HCT116 (cell line): ENCODE data around the gene DTNBP1. TPM values are rescaled to one million over a fixed set of nuclear protein-coding genes. Genes with fewer than 3 reads are reported as not detected.

Source experiments
- ATAC-seq: fragments of 200-7000 bp; cut with Tn5 transposase; 2 replicates; pipeline ENCODE4 v1.9.1; 2020; ENCODE audit warnings: mild to moderate bottlenecking, moderate library complexity
- BruUV-seq: library from RNA; stranded (reverse); fragments of 400-500 nt; replicated peaks from 2 replicates; lab custom pipeline; 2021; lab: Mats Ljungman, UMichigan
- CTCF ChIA-PET: fragments of 300-600 bp; sonication (Branson Sonifier 250); formaldehyde crosslinking; loops from one replicate; lab custom pipeline; 2021; ENCODE audit warnings: antibody characterized with exemption; lab: Charles Lee
- POLR2A ChIA-PET: fragments of 300-600, 350-600 bp; sonication (Branson Sonifier 250); formaldehyde crosslinking; loops from one replicate; lab custom pipeline; 2021; ENCODE audit warnings: antibody characterized with exemption; lab: Charles Lee
- RAD21 ChIA-PET, 2 experiments: fragments of 300-600 bp; sonication (Branson Sonifier 250); formaldehyde crosslinking; loops; one replicate each; lab custom pipeline; 2023; ENCODE audit warnings: low total read pairs in 2 of 2; ENCODE audit not compliant: uncharacterized antibody in 2 of 2, unreplicated experiment in 2 of 2, low non-redundant PET in 1 of 2; lab: Charles Lee
- DNase-seq: peaks from one replicate; pipeline ENCODE4 v3.0.0-alpha.2; 2010; ENCODE audit warnings: low read depth, low spot score
- H2AFZ ChIP-seq: fragments of 200-600 bp; shearing (Covaris generic), sonication (generic); 2 replicates; pipeline ENCODE4 v1.6.1; 2017; ENCODE audit warnings: low read depth, mixed run types, mixed read lengths, antibody characterized with exemption, low read length; ENCODE audit not compliant: poor library complexity, severe bottlenecking
- H3K27ac ChIP-seq: 2 replicates; pipeline ENCODE4 v1.5.1; 2012; ENCODE audit warnings: low read depth, low read length
- H3K27me3 ChIP-seq: fragments of 200-600 bp; sonication (generic); 2 replicates; pipeline ENCODE4 v1.6.1; 2016; ENCODE audit warnings: mixed run types, low read length, mixed read lengths; ENCODE audit not compliant: insufficient read depth
- H3K36me3 ChIP-seq, 2 experiments: fragments of 200-500 bp in 1 of 2; fragments of 200-600 bp in 1 of 2; sonication (Bioruptor generic) in 1 of 2; sonication (generic) in 1 of 2; 2 replicates each; pipeline versions ENCODE4 v1.5.1 to v1.6.1; 2014 to 2016; ENCODE audit warnings: low read length in 2 of 2, inconsistent platforms in 1 of 2, mixed read lengths in 1 of 2, mixed run types in 1 of 2; ENCODE audit not compliant: insufficient read depth in 2 of 2, control insufficient read depth in 1 of 2
- H3K4me1 ChIP-seq, 2 experiments: fragments of 200-600 bp in 1 of 2; sonication (generic) in 1 of 2; 2 replicates each; pipeline versions ENCODE4 v1.5.1 to v1.6.1; 2012 to 2017; ENCODE audit warnings: low read length in 2 of 2, inconsistent platforms in 1 of 2, mild to moderate bottlenecking in 1 of 2, mixed read lengths in 1 of 2, mixed run types in 1 of 2, moderate library complexity in 1 of 2; ENCODE audit not compliant: insufficient read depth in 2 of 2, control insufficient read depth in 1 of 2
- H3K4me2 ChIP-seq: fragments of 200-600 bp; sonication (generic); 2 replicates; pipeline ENCODE4 v1.6.1; 2017; ENCODE audit warnings: mixed run types, low read length, mixed read lengths
- H3K4me3 ChIP-seq, 2 experiments: fragments of 200-600 bp in 1 of 2; sonication (generic) in 1 of 2; replicated peaks in 1 of 2; 2 replicates each; pipeline ENCODE4 v1.5.1; 2011 to 2016; ENCODE audit warnings: low read length in 2 of 2, control low read depth in 1 of 2, low read depth in 1 of 2, mild to moderate bottlenecking in 1 of 2, mixed read lengths in 1 of 2, mixed run types in 1 of 2
- H3K79me2 ChIP-seq: fragments of 200-600 bp; sonication (generic); 2 replicates; pipeline ENCODE4 v1.6.1; 2017; ENCODE audit warnings: mild to moderate bottlenecking, mixed run types, low read length, moderate library complexity, mixed read lengths; ENCODE audit not compliant: insufficient read depth
- H3K9ac ChIP-seq: fragments of 200-600 bp; sonication (generic); 2 replicates; pipeline ENCODE4 v1.6.1; 2016; ENCODE audit warnings: low read length, mixed read lengths
- H3K9me2 ChIP-seq: fragments of 200-600 bp; sonication (generic), shearing (Covaris generic); 2 replicates; pipeline ENCODE4 v1.6.1; 2017; ENCODE audit warnings: mixed run types, mild to moderate bottlenecking, moderate library complexity; ENCODE audit not compliant: insufficient read depth
- H3K9me3 ChIP-seq, 2 experiments: fragments of 200-500 bp in 1 of 2; fragments of 200-600 bp in 1 of 2; sonication (Bioruptor generic) in 1 of 2; sonication (generic) in 1 of 2; 2 replicates each; pipeline ENCODE4 v1.6.1; 2014 to 2017; ENCODE audit warnings: low read length in 2 of 2, mixed read lengths in 2 of 2, inconsistent platforms in 1 of 2, low read depth in 1 of 2, mild to moderate bottlenecking in 1 of 2, mixed run types in 1 of 2, moderate library complexity in 1 of 2; ENCODE audit not compliant: control insufficient read depth in 1 of 2, insufficient read depth in 1 of 2
- H4K20me1 ChIP-seq: fragments of 200-600 bp; sonication (generic), shearing (Covaris generic); 2 replicates; pipeline ENCODE4 v1.6.1; 2017; ENCODE audit warnings: mixed run types, mild to moderate bottlenecking, moderate library complexity; ENCODE audit not compliant: insufficient read depth
- ATF3 ChIP-seq: IDR thresholded peaks from 2 replicates; pipeline ENCODE4 v1.6.1; 2012
- CEBPB ChIP-seq: IDR thresholded peaks from 2 replicates; pipeline ENCODE4 v1.6.1; 2012; ENCODE audit warnings: low read depth
- CTCF ChIP-seq, 3 experiments: fragments of 200-600 bp in 1 of 3; sonication (generic) in 1 of 3; IDR thresholded peaks in 2 of 3; conservative IDR thresholded peaks in 1 of 3; 2 replicates each; pipeline ENCODE4 v1.5.1; 2012 to 2017; ENCODE audit warnings: low read depth in 2 of 3, low read length in 2 of 3, antibody characterized with exemption in 1 of 3, borderline replicate concordance in 1 of 3, control low read depth in 1 of 3, mild to moderate bottlenecking in 1 of 3, mixed read lengths in 1 of 3, mixed run types in 1 of 3, moderate library complexity in 1 of 3; ENCODE audit not compliant: insufficient read depth in 1 of 3
- EGR1 ChIP-seq: IDR thresholded peaks from 2 replicates; pipeline ENCODE4 v1.6.1; 2012; ENCODE audit warnings: low read depth
- EZH2 ChIP-seq: fragments of 200-600 bp; sonication (generic); IDR thresholded peaks from 2 replicates; pipeline ENCODE4 v1.6.1; 2017; ENCODE audit warnings: antibody characterized with exemption, mixed run types
- EZH2phosphoT487 ChIP-seq: fragments of 200-600 bp; IDR thresholded peaks from 2 replicates; pipeline ENCODE4 v1.6.1; 2018; ENCODE audit warnings: antibody characterized with exemption, borderline replicate concordance
- FOSL1 ChIP-seq: IDR thresholded peaks from 2 replicates; pipeline ENCODE4 v1.6.1; 2012; ENCODE audit warnings: low read depth
- SP1 ChIP-seq: IDR thresholded peaks from 2 replicates; pipeline ENCODE4 v1.6.1; 2012; ENCODE audit warnings: low read depth
- SRF ChIP-seq: IDR thresholded peaks from 2 replicates; pipeline ENCODE4 v1.6.1; 2012; ENCODE audit warnings: low read depth
- TCF7L2 ChIP-seq: IDR thresholded peaks from 2 replicates; pipeline ENCODE4 v1.7.0; 2011; ENCODE audit warnings: borderline replicate concordance, inconsistent platforms; ENCODE audit not compliant: insufficient read depth, insufficient read length; ENCODE audit errors: extremely low read depth
- YY1 ChIP-seq: IDR thresholded peaks from 2 replicates; pipeline ENCODE4 v1.6.1; 2011; ENCODE audit warnings: low read length, low read depth, moderate library complexity, mild to moderate bottlenecking; ENCODE audit not compliant: insufficient replicate concordance; ENCODE audit errors: extremely low read depth
- ZNF274 ChIP-seq: fragments of 200-500 bp; sonication (Bioruptor generic); IDR thresholded peaks from 2 replicates; pipeline ENCODE4 v1.6.1; 2014; ENCODE audit warnings: mild to moderate bottlenecking, low read depth, low read length, inconsistent platforms
- intact Hi-C: fragments of 100-400 bp; cut with micrococcal nuclease; formaldehyde crosslinking; loops from 2 replicates; pipeline ENCODE4 v1.10.0; 2022
- total RNA-seq: library from RNA; stranded (reverse); gene quantifications from one replicate; pipeline ENCODE4 v1.2.1, GENCODE V29; 2021; ENCODE audit not compliant: unreplicated experiment
- TF ChIP-seq, protein P1 (sequence below): IDR thresholded peaks from 2 replicates; pipeline ENCODE4 v1.6.1; 2012

Gene DTNBP1
- total RNA-seq, 1 experiment from 2014 or later, result 16.7 TPM

- Histone ChIP-seq H3K9ac (no peak overlapping the region), H2AFZ (no peak overlapping the region), H3K4me3 (no peak overlapping the region), H3K27ac (no peak overlapping the region), H3K4me2 (no peak overlapping the region), H3K9me3 (no peaks in the 10 kb centered on the region), H3K36me3 (no peaks in the 10 kb centered on the region), H4K20me1 (no peaks in the 10 kb centered on the region), H3K9me2 (no peaks in the 10 kb centered on the region), H3K79me2 (no peaks in the 10 kb centered on the region), H3K4me1 (no peaks in the 10 kb centered on the region), H3K27me3 (no peaks in the 10 kb centered on the region)
- CTCF ChIA-PET, result no interaction called here
- RAD21 ChIA-PET, result no interaction called here
- no TSS peak for BruUV-seq
- no peak for DNase-seq
- TF ChIP-seq TCF7L2 (no peak), SP1 (no peak), CEBPB (no peak), FOSL1 (no peak), YY1 (no peak), ZNF274 (no peak), CTCF (IDR thresholded peaks at IDR 0.05 in 2 of 3, conservative IDR thresholded peaks at IDR 0.05 in 1 of 3; ENCODE audit: borderline replicate concordance in 1 of 3, insufficient read depth in 1 of 3, low read depth in 2 of 3, low read length in 2 of 3) (no peak), EZH2phosphoT487 (no peak), SRF (no peak), EGR1 (no peak), EZH2 (no peak), ATF3 (no peak)
- TF ChIP-seq, protein P1, sequence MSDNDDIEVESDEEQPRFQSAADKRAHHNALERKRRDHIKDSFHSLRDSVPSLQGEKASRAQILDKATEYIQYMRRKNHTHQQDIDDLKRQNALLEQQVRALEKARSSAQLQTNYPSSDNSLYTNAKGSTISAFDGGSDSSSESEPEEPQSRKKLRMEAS, result no peak
- ATAC-seq, result no peak
- intact Hi-C loops, result no loop called here
- POLR2A ChIA-PET, result no interaction called here
Measured at GRCh38 chr6:15539722-15540270, 123.0 kb downstream of the DTNBP1 start.
